Measurements from ENCODE around the gene ERAP2.

DNA sequence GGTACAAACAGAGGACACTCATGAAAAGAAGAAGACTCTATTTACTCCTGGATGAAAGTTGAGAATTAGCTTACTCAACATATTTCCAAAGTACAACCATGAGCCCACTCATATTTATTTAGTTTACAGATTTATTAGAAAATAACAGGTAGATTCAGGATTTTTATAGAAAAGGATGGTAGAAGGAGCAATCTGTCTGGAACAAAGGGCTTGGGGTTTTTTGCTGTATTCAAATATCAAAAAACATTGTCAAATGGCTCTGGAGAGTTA is 7.0 kb upstream of the ERAP2 start:
- TF ChIP-seq, protein P1, sequence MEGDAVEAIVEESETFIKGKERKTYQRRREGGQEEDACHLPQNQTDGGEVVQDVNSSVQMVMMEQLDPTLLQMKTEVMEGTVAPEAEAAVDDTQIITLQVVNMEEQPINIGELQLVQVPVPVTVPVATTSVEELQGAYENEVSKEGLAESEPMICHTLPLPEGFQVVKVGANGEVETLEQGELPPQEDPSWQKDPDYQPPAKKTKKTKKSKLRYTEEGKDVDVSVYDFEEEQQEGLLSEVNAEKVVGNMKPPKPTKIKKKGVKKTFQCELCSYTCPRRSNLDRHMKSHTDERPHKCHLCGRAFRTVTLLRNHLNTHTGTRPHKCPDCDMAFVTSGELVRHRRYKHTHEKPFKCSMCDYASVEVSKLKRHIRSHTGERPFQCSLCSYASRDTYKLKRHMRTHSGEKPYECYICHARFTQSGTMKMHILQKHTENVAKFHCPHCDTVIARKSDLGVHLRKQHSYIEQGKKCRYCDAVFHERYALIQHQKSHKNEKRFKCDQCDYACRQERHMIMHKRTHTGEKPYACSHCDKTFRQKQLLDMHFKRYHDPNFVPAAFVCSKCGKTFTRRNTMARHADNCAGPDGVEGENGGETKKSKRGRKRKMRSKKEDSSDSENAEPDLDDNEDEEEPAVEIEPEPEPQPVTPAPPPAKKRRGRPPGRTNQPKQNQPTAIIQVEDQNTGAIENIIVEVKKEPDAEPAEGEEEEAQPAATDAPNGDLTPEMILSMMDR (IDR thresholded peaks at IDR 0.05): no peak
- TF ChIP-seq POLR2A (IDR thresholded peaks at IDR 0.05): no peak

Data from esophagus squamous epithelium (tissue), 4 donors.